Osteoblast (primary cell): ENCODE results near the gene HSD11B2. TPM values are rescaled to one million over a fixed set of nuclear protein-coding genes. Genes with fewer than 3 reads are reported as not detected.

Experiments
- DNase-seq: peaks from one replicate; pipeline ENCODE4 v3.0.0; 2011; ENCODE audit warnings: low spot score, mixed read lengths; ENCODE audit not compliant: insufficient read length; ENCODE audit errors: missing footprints
- H2AFZ ChIP-seq: 2 replicates; pipeline ENCODE4 v1.6.0; 2011; ENCODE audit warnings: mild to moderate bottlenecking, low read length
- H3K27ac ChIP-seq: 2 replicates; pipeline ENCODE4 v1.5.1; 2011; ENCODE audit warnings: mild to moderate bottlenecking, low read depth, low read length, moderate library complexity
- H3K27me3 ChIP-seq: 2 replicates; pipeline ENCODE4 v1.6.0; 2012; ENCODE audit warnings: mild to moderate bottlenecking, control low read depth, inconsistent platforms, low read length, moderate library complexity; ENCODE audit not compliant: insufficient read depth
- H3K36me3 ChIP-seq: 2 replicates; pipeline ENCODE4 v1.5.1; 2011; ENCODE audit warnings: mild to moderate bottlenecking, low read length, control low read depth, moderate library complexity; ENCODE audit not compliant: insufficient read depth
- H3K4me1 ChIP-seq: 2 replicates; pipeline ENCODE4 v1.5.1; 2011; ENCODE audit warnings: mild to moderate bottlenecking, low read length, control low read depth, moderate library complexity; ENCODE audit not compliant: insufficient read depth
- H3K4me2 ChIP-seq: 2 replicates; pipeline ENCODE4 v1.6.0; 2011; ENCODE audit warnings: mild to moderate bottlenecking, low read length; ENCODE audit not compliant: insufficient read depth
- H3K4me3 ChIP-seq: fragments of 200-600 bp; sonication (generic); 3 replicates; pipeline ENCODE4 v1.5.1; 2012; ENCODE audit warnings: mild to moderate bottlenecking, low read length, inconsistent platforms; ENCODE audit not compliant: insufficient read depth
- H3K79me2 ChIP-seq: 2 replicates; pipeline ENCODE4 v1.6.0; 2012; ENCODE audit warnings: mild to moderate bottlenecking, low read length, control low read depth, inconsistent platforms; ENCODE audit not compliant: insufficient read depth
- H3K9me3 ChIP-seq: 2 replicates; pipeline ENCODE4 v1.5.1; 2011; ENCODE audit warnings: low read depth, low read length, control low read depth
- H4K20me1 ChIP-seq: 2 replicates; pipeline ENCODE4 v1.6.0; 2012; ENCODE audit warnings: mild to moderate bottlenecking, low read length, control low read depth; ENCODE audit not compliant: insufficient read depth
- total RNA-seq: library from RNA; depleted of rRNA; stranded (reverse); fragments of >200 nt; gene quantifications from 2 replicates; pipeline ENCODE4 v1.2.3, GENCODE V29; 2012
- TF ChIP-seq, protein P1 (sequence below): IDR thresholded peaks from 2 replicates; pipeline ENCODE4 v1.5.1; 2011; ENCODE audit warnings: mild to moderate bottlenecking, low read depth, low read length, moderate library complexity; ENCODE audit errors: extremely low read depth

HSD11B2 gene
- total RNA-seq, 1 donor = not detected

GRCh38 chr16:67425061-67425460, 5.9 kb upstream of the HSD11B2 start:
- peaks cover 6% of the 10 kb centered on the region for H3K4me1 ChIP-seq
- peaks cover 30% of the 10 kb centered on the region for H3K27me3 ChIP-seq
- no peak overlapping the region for H3K27ac ChIP-seq
- H3K4me3 ChIP-seq = no peak overlapping the region
- H2AFZ ChIP-seq = no peak overlapping the region
- no peak overlapping the region for H3K4me2 ChIP-seq
- no peaks in the 10 kb centered on the region for H3K9me3 ChIP-seq
- H3K79me2 ChIP-seq = no peaks in the 10 kb centered on the region
- TF ChIP-seq, protein P1, sequence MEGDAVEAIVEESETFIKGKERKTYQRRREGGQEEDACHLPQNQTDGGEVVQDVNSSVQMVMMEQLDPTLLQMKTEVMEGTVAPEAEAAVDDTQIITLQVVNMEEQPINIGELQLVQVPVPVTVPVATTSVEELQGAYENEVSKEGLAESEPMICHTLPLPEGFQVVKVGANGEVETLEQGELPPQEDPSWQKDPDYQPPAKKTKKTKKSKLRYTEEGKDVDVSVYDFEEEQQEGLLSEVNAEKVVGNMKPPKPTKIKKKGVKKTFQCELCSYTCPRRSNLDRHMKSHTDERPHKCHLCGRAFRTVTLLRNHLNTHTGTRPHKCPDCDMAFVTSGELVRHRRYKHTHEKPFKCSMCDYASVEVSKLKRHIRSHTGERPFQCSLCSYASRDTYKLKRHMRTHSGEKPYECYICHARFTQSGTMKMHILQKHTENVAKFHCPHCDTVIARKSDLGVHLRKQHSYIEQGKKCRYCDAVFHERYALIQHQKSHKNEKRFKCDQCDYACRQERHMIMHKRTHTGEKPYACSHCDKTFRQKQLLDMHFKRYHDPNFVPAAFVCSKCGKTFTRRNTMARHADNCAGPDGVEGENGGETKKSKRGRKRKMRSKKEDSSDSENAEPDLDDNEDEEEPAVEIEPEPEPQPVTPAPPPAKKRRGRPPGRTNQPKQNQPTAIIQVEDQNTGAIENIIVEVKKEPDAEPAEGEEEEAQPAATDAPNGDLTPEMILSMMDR = no peak
- H3K36me3 ChIP-seq = no peaks in the 10 kb centered on the region
- H4K20me1 ChIP-seq = peaks cover 12% of the 10 kb centered on the region
- DNase-seq = peak; percentile 70

DNA sequence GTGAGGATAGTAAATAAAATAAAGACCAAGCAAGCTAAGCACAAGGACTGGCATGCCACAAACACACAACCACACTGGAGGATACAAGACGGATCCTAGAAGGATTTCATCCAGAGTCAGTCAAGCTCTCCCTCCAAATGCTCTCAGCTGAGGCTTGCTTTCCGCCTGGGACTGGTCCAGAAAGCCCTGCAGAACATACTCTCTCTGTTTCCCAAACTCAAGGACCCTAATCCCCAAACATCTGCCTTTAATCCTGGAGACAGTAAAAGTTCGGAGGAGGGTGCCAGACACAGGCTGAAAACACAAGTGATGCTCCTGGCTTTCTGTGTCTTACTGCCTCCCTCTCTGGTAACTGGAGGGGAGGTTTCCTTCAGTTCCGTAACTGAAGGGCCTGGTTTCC, 5.3 kb upstream of the HSD11B2 start:
- DNase-seq = peak; percentile 73
- H3K27me3 ChIP-seq = peaks cover 35% of the 10 kb centered on the region
- peaks cover 12% of the 10 kb centered on the region for H4K20me1 ChIP-seq
- no peaks in the 10 kb centered on the region for H3K79me2 ChIP-seq
- H3K4me1 ChIP-seq = peaks cover 6% of the 10 kb centered on the region
- no peak overlapping the region for H3K27ac ChIP-seq
- no peak overlapping the region for H2AFZ ChIP-seq
- no peak overlapping the region for H3K4me3 ChIP-seq
- no peaks in the 10 kb centered on the region for H3K36me3 ChIP-seq
- no peak overlapping the region for H3K4me2 ChIP-seq
- H3K9me3 ChIP-seq = no peaks in the 10 kb centered on the region
- TF ChIP-seq, protein P1 = no peak

GRCh38 chr16:67426022-67426421, 4.9 kb upstream of the HSD11B2 start:
- H3K27me3 ChIP-seq = peaks cover 36% of the 10 kb centered on the region
- no peak overlapping the region for H3K4me3 ChIP-seq
- no peak for DNase-seq
- peaks cover 6% of the 10 kb centered on the region for H3K4me1 ChIP-seq
- H3K27ac ChIP-seq = no peak overlapping the region
- H3K9me3 ChIP-seq = no peaks in the 10 kb centered on the region
- H3K36me3 ChIP-seq = no peaks in the 10 kb centered on the region
- H3K4me2 ChIP-seq = no peak overlapping the region
- TF ChIP-seq, protein P1 = no peak
- no peaks in the 10 kb centered on the region for H3K79me2 ChIP-seq
- H4K20me1 ChIP-seq = peaks cover 12% of the 10 kb centered on the region
- no peak overlapping the region for H2AFZ ChIP-seq

DNA sequence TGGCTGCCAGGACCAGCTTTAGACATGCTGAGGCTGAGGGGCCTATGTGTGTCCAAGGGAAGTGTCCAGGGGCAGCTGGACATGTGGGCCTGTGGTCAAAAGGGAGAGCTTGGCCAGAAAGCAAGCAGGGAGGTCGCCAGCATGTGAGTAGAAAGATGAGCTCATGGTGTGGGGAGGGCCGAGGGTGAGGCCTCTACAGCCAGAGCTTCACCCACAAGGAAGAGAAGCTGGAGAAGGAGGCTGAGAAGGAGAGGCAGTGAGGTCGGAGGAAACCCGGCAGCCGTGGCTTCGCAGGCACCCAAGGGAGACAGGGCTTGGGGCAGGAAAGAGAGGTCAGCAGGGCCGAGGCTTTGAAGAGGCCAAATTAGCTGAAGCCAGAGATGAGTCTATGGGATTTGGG, 4.0 kb upstream of the HSD11B2 start:
- TF ChIP-seq, protein P1 = no peak
- Histone ChIP-seq H2AFZ (no peak overlapping the region), H3K4me2 (no peak overlapping the region), H3K9me3 (no peaks in the 10 kb centered on the region), H3K27me3 (peaks cover 36% of the 10 kb centered on the region), H3K79me2 (no peaks in the 10 kb centered on the region), H4K20me1 (peaks cover 12% of the 10 kb centered on the region), H3K36me3 (no peaks in the 10 kb centered on the region), H3K27ac (no peak overlapping the region), H3K4me3 (no peak overlapping the region), H3K4me1 (peaks cover 8% of the 10 kb centered on the region)
- peak; percentile 85 for DNase-seq
